ENCODE data around the gene LPP.

The LPP gene

GRCh38 chr3:188863999-188864406 is 710.0 kb downstream of the LPP start:
- no peaks in the 10 kb centered on the region for H3K9me2 ChIP-seq (replicated peaks; ENCODE audit: insufficient read depth, low read length)
- H2AFZ ChIP-seq (ENCODE audit: low read length), result no peak overlapping the region
- no peaks in the 10 kb centered on the region for H3K36me3 ChIP-seq (replicated peaks; ENCODE audit: insufficient read depth, low read length)
- DNase-seq, result no peak
- H3K9me3 ChIP-seq (replicated peaks; ENCODE audit: insufficient read depth, low read length), result no peaks in the 10 kb centered on the region
- no peaks in the 10 kb centered on the region for H3K27me3 ChIP-seq (replicated peaks; ENCODE audit: insufficient read depth, low read length)
- no peak overlapping the region for H3K9ac ChIP-seq (ENCODE audit: low read length)
- no peak for TF ChIP-seq EZH2phosphoT487 (IDR thresholded peaks at IDR 0.05; ENCODE audit: low read length)
- no peak for TF ChIP-seq CTCF (IDR thresholded peaks at IDR 0.05; ENCODE audit: low read length)
- TF ChIP-seq EZH2 (optimal IDR thresholded peaks at IDR 0.05; ENCODE audit: low read depth, low read length), result no peak
- no peaks in the 10 kb centered on the region for H4K20me1 ChIP-seq (ENCODE audit: insufficient read depth, low read length)
- H3K79me2 ChIP-seq (ENCODE audit: low read length), result no peaks in the 10 kb centered on the region
- no peaks in the 10 kb centered on the region for H3F3A ChIP-seq (ENCODE audit: insufficient read depth, low read length)
- no peak overlapping the region for H3K4me3 ChIP-seq (ENCODE audit: low read length)
- no peaks in the 10 kb centered on the region for H3K4me1 ChIP-seq (ENCODE audit: low read length)
- H3K27ac ChIP-seq (ENCODE audit: low read length), result no peak overlapping the region
- no peak overlapping the region for H3K4me2 ChIP-seq (ENCODE audit: low read depth, low read length)

GRCh38 chr3:188867691-188868265 is 713.8 kb downstream of the LPP start:
- H3K79me2 ChIP-seq (ENCODE audit: low read length), result no peaks in the 10 kb centered on the region
- H3K36me3 ChIP-seq (replicated peaks; ENCODE audit: insufficient read depth, low read length), result no peaks in the 10 kb centered on the region
- H4K20me1 ChIP-seq (ENCODE audit: insufficient read depth, low read length), result no peaks in the 10 kb centered on the region
- H3K9ac ChIP-seq (ENCODE audit: low read length), result no peak overlapping the region
- H3K9me3 ChIP-seq (replicated peaks; ENCODE audit: insufficient read depth, low read length), result no peaks in the 10 kb centered on the region
- H3K27me3 ChIP-seq (replicated peaks; ENCODE audit: insufficient read depth, low read length), result no peaks in the 10 kb centered on the region
- DNase-seq, result no peak
- no peak overlapping the region for H2AFZ ChIP-seq (ENCODE audit: low read length)
- H3K4me3 ChIP-seq (ENCODE audit: low read length), result no peak overlapping the region
- TF ChIP-seq EZH2phosphoT487 (IDR thresholded peaks at IDR 0.05; ENCODE audit: low read length) (no peak), CTCF (IDR thresholded peaks at IDR 0.05; ENCODE audit: low read length) (no peak), EZH2 (optimal IDR thresholded peaks at IDR 0.05; ENCODE audit: low read depth, low read length) (no peak)
- H3F3A ChIP-seq (ENCODE audit: insufficient read depth, low read length), result no peaks in the 10 kb centered on the region
- H3K4me1 ChIP-seq (ENCODE audit: low read length), result no peaks in the 10 kb centered on the region
- H3K9me2 ChIP-seq (replicated peaks; ENCODE audit: insufficient read depth, low read length), result no peaks in the 10 kb centered on the region
- H3K4me2 ChIP-seq (ENCODE audit: low read depth, low read length), result no peak overlapping the region
- H3K27ac ChIP-seq (ENCODE audit: low read length), result no peak overlapping the region

GRCh38 chr3:188868803-188869202 is 714.8 kb downstream of the LPP start:
- H3K9me2 ChIP-seq (replicated peaks; ENCODE audit: insufficient read depth, low read length), result no peaks in the 10 kb centered on the region
- no peaks in the 10 kb centered on the region for H3K79me2 ChIP-seq (ENCODE audit: low read length)
- H3K9ac ChIP-seq (ENCODE audit: low read length), result no peak overlapping the region
- no peak overlapping the region for H2AFZ ChIP-seq (ENCODE audit: low read length)
- no peaks in the 10 kb centered on the region for H4K20me1 ChIP-seq (ENCODE audit: insufficient read depth, low read length)
- no peaks in the 10 kb centered on the region for H3K9me3 ChIP-seq (replicated peaks; ENCODE audit: insufficient read depth, low read length)
- H3K4me3 ChIP-seq (ENCODE audit: low read length), result no peak overlapping the region
- H3K27ac ChIP-seq (ENCODE audit: low read length), result no peak overlapping the region
- no peaks in the 10 kb centered on the region for H3F3A ChIP-seq (ENCODE audit: insufficient read depth, low read length)
- no peaks in the 10 kb centered on the region for H3K4me1 ChIP-seq (ENCODE audit: low read length)
- H3K4me2 ChIP-seq (ENCODE audit: low read depth, low read length), result no peak overlapping the region
- no peak for DNase-seq
- no peak for TF ChIP-seq EZH2 (optimal IDR thresholded peaks at IDR 0.05; ENCODE audit: low read depth, low read length)
- TF ChIP-seq CTCF (IDR thresholded peaks at IDR 0.05; ENCODE audit: low read length), result no peak
- TF ChIP-seq EZH2phosphoT487 (IDR thresholded peaks at IDR 0.05; ENCODE audit: low read length), result no peak
- H3K36me3 ChIP-seq (replicated peaks; ENCODE audit: insufficient read depth, low read length), result no peaks in the 10 kb centered on the region
- H3K27me3 ChIP-seq (replicated peaks; ENCODE audit: insufficient read depth, low read length), result peaks cover 10% of the 10 kb centered on the region; the same call in 1 of the 2 replicates

Data from MM.1S (cell line).